Stimulated activated memory B cell treated with anti-CD40 and anti-IgM and Interleukin-4, amounts not matched to agents 10 μg/mL and 1 μg/mL and 100 μg/mL, for 72 hours (primary cell): ENCODE results near the gene SMYD3.

ENCODE experiments used
- ATAC-seq: fragments of 150-1000 bp; cut with Tn5 transposase; 2 replicates; pipeline ENCODE4 v1.10.0; 2021
- H3K27ac Mint-ChIP-seq: one replicate; pipeline ENCODE4 v1.8.0; 2022; ENCODE audit warnings: mild to moderate bottlenecking, mixed read lengths
- H3K27me3 Mint-ChIP-seq: one replicate; pipeline ENCODE4 v1.8.0; 2022; ENCODE audit warnings: mixed read lengths
- H3K36me3 Mint-ChIP-seq: one replicate; pipeline ENCODE4 v1.8.0; 2022; ENCODE audit warnings: mixed read lengths
- H3K4me1 Mint-ChIP-seq: one replicate; pipeline ENCODE4 v1.8.0; 2022; ENCODE audit warnings: mixed read lengths
- H3K4me3 Mint-ChIP-seq: one replicate; pipeline ENCODE4 v1.8.0; 2022; ENCODE audit warnings: mild to moderate bottlenecking, moderate library complexity, mixed read lengths
- H3K9me3 Mint-ChIP-seq: one replicate; pipeline ENCODE4 v1.8.0; 2022; ENCODE audit warnings: mixed read lengths

Gene SMYD3

DNA sequence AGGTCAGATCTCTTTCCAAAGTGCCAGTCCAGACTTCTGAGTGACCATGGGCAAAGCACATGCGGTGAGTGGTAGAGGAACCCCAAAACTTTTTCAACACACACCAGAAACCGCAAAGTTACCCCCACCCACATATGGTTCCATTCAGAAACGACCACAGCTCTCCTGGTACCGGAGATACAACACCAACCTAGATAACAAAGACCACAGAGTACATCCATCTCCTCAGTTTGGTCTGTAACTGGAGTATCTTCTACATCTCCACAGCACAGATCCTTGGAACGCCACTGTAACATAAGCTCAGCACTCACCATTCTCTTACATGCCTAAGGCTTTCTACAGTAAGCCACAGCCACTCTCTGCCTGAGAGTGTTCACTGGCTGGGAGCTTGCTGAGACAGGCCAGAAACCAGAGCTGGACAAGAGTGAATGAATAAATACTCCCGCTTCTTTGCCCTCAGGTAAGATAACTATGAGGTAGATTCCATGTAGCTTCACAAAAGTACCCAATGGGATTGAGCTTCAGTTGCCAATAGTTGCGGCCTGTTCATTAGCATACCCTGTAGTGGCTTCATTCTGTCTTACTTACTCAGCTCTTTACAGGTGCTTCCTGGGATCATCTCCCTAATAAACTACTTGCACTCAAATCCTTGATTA, 81.8 kb downstream of the SMYD3 start:
- no peak for ATAC-seq
- Mint-ChIP-seq H3K4me1 (peaks cover 36% of the 10 kb centered on the region), H3K27me3 (no peaks in the 10 kb centered on the region), H3K27ac (no peak overlapping the region), H3K4me3 (no peak overlapping the region), H3K9me3 (no peaks in the 10 kb centered on the region), H3K36me3 (peaks cover 15% of the 10 kb centered on the region)

GRCh38 chr1:246420300-246420699, 86.8 kb downstream of the SMYD3 start:
- H3K27me3 Mint-ChIP-seq = no peaks in the 10 kb centered on the region
- peaks cover 36% of the 10 kb centered on the region for H3K4me1 Mint-ChIP-seq
- H3K9me3 Mint-ChIP-seq = no peaks in the 10 kb centered on the region
- no peak overlapping the region for H3K4me3 Mint-ChIP-seq
- H3K36me3 Mint-ChIP-seq = peaks cover 27% of the 10 kb centered on the region
- ATAC-seq = no peak
- no peak overlapping the region for H3K27ac Mint-ChIP-seq

GRCh38 chr1:246418565-246419312, 88.3 kb downstream of the SMYD3 start:
- no peak overlapping the region for H3K27ac Mint-ChIP-seq
- peaks cover 31% of the 10 kb centered on the region for H3K36me3 Mint-ChIP-seq
- ATAC-seq = no peak
- H3K9me3 Mint-ChIP-seq = no peaks in the 10 kb centered on the region
- peaks cover 33% of the 10 kb centered on the region for H3K4me1 Mint-ChIP-seq
- H3K27me3 Mint-ChIP-seq = no peaks in the 10 kb centered on the region
- H3K4me3 Mint-ChIP-seq = no peak overlapping the region

GRCh38 chr1:246417813-246418564, 89.1 kb downstream of the SMYD3 start:
- Mint-ChIP-seq H3K4me1 (peaks cover 27% of the 10 kb centered on the region), H3K27ac (no peak overlapping the region), H3K36me3 (peaks cover 35% of the 10 kb centered on the region), H3K4me3 (no peak overlapping the region), H3K27me3 (no peaks in the 10 kb centered on the region), H3K9me3 (no peaks in the 10 kb centered on the region)
- ATAC-seq = peak; percentile 56

DNA sequence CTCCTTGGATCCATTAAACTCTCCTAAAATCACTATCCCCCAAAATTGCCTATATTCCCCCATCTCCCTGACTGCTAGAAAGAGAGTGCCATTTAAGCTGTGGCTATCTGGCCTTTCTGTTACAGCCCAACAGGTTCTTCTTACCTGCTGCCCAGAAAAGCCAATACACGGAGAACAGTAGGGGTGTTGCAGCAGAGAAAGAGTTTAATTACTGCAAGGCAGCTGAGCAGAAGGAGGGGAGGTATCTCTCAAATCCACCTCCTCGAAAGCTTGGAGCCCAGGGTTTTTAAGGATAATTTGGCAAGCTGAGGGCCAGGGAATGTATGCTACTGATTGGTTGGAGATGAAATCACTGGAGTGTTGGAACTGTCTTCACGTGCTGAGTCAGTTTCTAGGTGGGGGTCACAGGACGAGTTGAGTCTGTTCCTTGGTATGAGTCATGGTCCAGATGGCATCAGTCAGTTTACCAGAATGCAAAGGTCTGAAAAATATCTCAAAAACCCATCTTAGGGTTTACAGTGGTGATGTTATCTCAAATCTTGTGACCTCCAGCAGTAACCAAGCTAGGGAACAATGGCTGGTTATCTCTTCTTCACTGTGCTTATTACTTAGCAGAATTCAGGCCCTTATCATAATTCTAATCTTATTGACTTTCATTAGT, 89.8 kb downstream of the SMYD3 start:
- Mint-ChIP-seq H3K27ac (no peak overlapping the region), H3K27me3 (no peaks in the 10 kb centered on the region), H3K4me1 (peaks cover 21% of the 10 kb centered on the region), H3K9me3 (no peaks in the 10 kb centered on the region), H3K4me3 (no peak overlapping the region), H3K36me3 (peaks cover 39% of the 10 kb centered on the region)
- ATAC-seq = no peak

DNA sequence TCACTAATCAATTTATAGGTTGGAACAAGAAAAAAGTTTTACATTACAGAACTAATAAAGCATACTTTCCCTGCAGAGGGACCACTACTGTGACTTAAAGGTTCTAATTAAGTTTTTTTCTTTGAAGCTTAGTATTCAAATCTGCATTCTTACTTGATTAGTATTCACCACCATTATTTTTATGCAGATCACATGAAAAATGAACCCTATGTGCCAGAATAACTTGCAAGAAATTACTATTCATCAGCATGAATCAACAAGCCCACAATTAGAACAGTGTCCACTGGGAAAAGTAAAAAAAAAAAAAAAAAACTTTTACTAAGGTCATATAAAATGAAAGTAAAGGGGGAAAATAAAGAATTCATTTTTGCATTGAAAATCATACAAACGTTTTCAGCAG, 90.8 kb downstream of the SMYD3 start:
- no peaks in the 10 kb centered on the region for H3K27me3 Mint-ChIP-seq
- no peak overlapping the region for H3K4me3 Mint-ChIP-seq
- H3K4me1 Mint-ChIP-seq = peaks cover 17% of the 10 kb centered on the region
- H3K36me3 Mint-ChIP-seq = peaks cover 45% of the 10 kb centered on the region
- no peak for ATAC-seq
- H3K27ac Mint-ChIP-seq = no peak overlapping the region
- peaks cover 4% of the 10 kb centered on the region for H3K9me3 Mint-ChIP-seq

DNA sequence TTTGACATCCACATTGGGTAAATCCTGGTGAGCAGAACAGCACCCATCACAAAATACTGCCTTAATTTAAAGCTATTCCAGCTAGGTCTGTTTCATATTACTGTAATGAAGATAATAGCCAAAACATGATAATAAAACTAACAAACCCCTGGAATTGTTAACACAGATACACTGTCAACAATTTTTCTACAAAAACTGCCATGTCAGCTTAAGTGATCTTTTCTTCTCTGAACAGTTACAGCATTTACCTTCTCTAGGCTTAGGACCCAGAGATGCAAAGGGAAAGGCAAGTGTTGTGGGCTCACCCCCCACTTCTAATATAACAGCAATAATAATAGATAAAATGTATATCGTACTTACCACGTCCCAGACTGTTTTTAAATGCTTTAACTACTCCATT, 92.1 kb downstream of the SMYD3 start:
- H3K36me3 Mint-ChIP-seq = peaks cover 50% of the 10 kb centered on the region
- H3K4me3 Mint-ChIP-seq = no peak overlapping the region
- H3K4me1 Mint-ChIP-seq = peaks cover 17% of the 10 kb centered on the region
- H3K27ac Mint-ChIP-seq = no peak overlapping the region
- no peak for ATAC-seq
- peaks cover 5% of the 10 kb centered on the region for H3K9me3 Mint-ChIP-seq
- H3K27me3 Mint-ChIP-seq = no peaks in the 10 kb centered on the region

- H3K9me3 Mint-ChIP-seq = peaks cover 8% of the 10 kb centered on the region
- ATAC-seq = no peak
- H3K36me3 Mint-ChIP-seq = peaks cover 37% of the 10 kb centered on the region
- H3K4me3 Mint-ChIP-seq = no peak overlapping the region
- H3K4me1 Mint-ChIP-seq = peaks cover 17% of the 10 kb centered on the region
- H3K27ac Mint-ChIP-seq = peak overlapping the region; percentile 14
- no peaks in the 10 kb centered on the region for H3K27me3 Mint-ChIP-seq
Measured at GRCh38 chr1:246413430-246413829, 93.6 kb downstream of the SMYD3 start.

DNA sequence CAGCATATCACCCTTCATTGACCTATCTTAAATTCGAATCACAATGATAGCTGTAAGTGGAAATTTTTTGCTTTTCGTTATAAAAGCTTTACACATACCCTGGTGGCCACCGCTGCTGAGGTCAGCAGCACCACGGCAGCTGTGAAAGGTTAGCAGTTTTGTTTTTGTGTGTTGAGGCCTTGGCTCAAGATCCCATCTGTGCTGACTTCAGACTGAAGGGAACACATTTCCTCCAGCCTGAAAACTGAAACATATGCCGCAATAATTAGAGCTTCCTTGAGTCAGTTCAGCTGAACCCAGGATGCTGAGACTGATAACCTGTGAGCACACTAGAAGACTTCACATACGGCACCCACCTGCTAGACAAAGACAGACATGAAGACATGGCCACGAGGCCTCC, 103.0 kb downstream of the SMYD3 start:
- no peak for ATAC-seq
- Mint-ChIP-seq H3K4me3 (no peak overlapping the region), H3K36me3 (no peaks in the 10 kb centered on the region), H3K27ac (no peak overlapping the region), H3K9me3 (no peaks in the 10 kb centered on the region), H3K27me3 (no peaks in the 10 kb centered on the region), H3K4me1 (no peaks in the 10 kb centered on the region)

- H3K9me3 Mint-ChIP-seq = no peaks in the 10 kb centered on the region
- H3K36me3 Mint-ChIP-seq = peaks cover 11% of the 10 kb centered on the region
- no peaks in the 10 kb centered on the region for H3K27me3 Mint-ChIP-seq
- ATAC-seq = no peak
- no peaks in the 10 kb centered on the region for H3K4me1 Mint-ChIP-seq
- H3K4me3 Mint-ChIP-seq = no peak overlapping the region
- H3K27ac Mint-ChIP-seq = no peak overlapping the region
Measured at GRCh38 chr1:246398126-246398813, 108.8 kb downstream of the SMYD3 start.

DNA sequence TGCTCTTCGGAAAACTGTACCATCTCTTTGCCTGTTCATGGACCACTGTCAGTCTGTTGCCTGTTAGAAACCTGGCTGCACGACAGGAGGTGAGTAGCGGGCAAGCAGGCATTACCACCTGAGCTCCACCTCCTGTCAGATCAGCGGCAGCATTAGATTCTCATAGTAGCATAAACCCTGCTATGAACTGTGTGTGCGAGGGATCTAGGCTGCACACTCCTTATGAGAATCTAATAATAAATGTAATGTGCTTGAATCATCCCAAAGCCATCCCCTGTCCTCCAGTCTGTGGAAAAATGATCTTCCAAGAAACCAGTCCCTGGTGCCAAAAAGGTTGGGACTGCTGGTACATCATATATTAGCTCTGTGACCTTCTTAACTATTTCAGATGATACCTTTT, 110.0 kb downstream of the SMYD3 start:
- Mint-ChIP-seq H3K36me3 (peaks cover 17% of the 10 kb centered on the region), H3K27ac (no peak overlapping the region), H3K4me1 (no peaks in the 10 kb centered on the region), H3K4me3 (no peak overlapping the region), H3K9me3 (peaks cover under 1% of the 10 kb centered on the region), H3K27me3 (no peaks in the 10 kb centered on the region)
- ATAC-seq = no peak

- ATAC-seq = no peak
- H3K27ac Mint-ChIP-seq = no peak overlapping the region
- H3K27me3 Mint-ChIP-seq = no peaks in the 10 kb centered on the region
- H3K4me1 Mint-ChIP-seq = no peaks in the 10 kb centered on the region
- peaks cover 6% of the 10 kb centered on the region for H3K9me3 Mint-ChIP-seq
- H3K4me3 Mint-ChIP-seq = no peak overlapping the region
- H3K36me3 Mint-ChIP-seq = peaks cover 24% of the 10 kb centered on the region
Measured at GRCh38 chr1:246396322-246396721, 110.8 kb downstream of the SMYD3 start.

GRCh38 chr1:246394121-246394520, 113.0 kb downstream of the SMYD3 start:
- H3K27me3 Mint-ChIP-seq = no peaks in the 10 kb centered on the region
- H3K9me3 Mint-ChIP-seq = peaks cover 12% of the 10 kb centered on the region

GRCh38 chr1:246390855-246391254, 116.2 kb downstream of the SMYD3 start:
- peaks cover 12% of the 10 kb centered on the region for H3K9me3 Mint-ChIP-seq
- H3K27ac Mint-ChIP-seq = no peak overlapping the region
- no peak for ATAC-seq
- no peaks in the 10 kb centered on the region for H3K27me3 Mint-ChIP-seq
- peaks cover 27% of the 10 kb centered on the region for H3K36me3 Mint-ChIP-seq
- no peak overlapping the region for H3K4me3 Mint-ChIP-seq
- H3K4me1 Mint-ChIP-seq = no peaks in the 10 kb centered on the region

More at GRCh38 chr1:246394121-246394520, 113.0 kb downstream of the SMYD3 start:
- Mint-ChIP-seq H3K36me3 (peaks cover 33% of the 10 kb centered on the region), H3K27ac (no peak overlapping the region), H3K4me1 (no peaks in the 10 kb centered on the region), H3K4me3 (no peak overlapping the region)
- ATAC-seq = no peak

GRCh38 chr1:246384616-246385015, 122.5 kb downstream of the SMYD3 start:
- H3K4me3 Mint-ChIP-seq = no peak overlapping the region
- no peaks in the 10 kb centered on the region for H3K9me3 Mint-ChIP-seq
- H3K4me1 Mint-ChIP-seq = peaks cover 6% of the 10 kb centered on the region
- no peaks in the 10 kb centered on the region for H3K27me3 Mint-ChIP-seq
- no peak overlapping the region for H3K27ac Mint-ChIP-seq
- ATAC-seq = no peak
- H3K36me3 Mint-ChIP-seq = no peaks in the 10 kb centered on the region
